Glutamatergic neuron (in vitro differentiated cells): ENCODE measurements around the gene ANAPC15. TPM values are rescaled to one million over a fixed set of nuclear protein-coding genes. Genes with fewer than 3 reads are reported as not detected.
"Not testable (repeated sequence)": the region's sequence is repeated elsewhere in the genome, so short reads cannot be mapped to it uniquely, and the experiment has no call there.

Experiments used
- DNase-seq: peaks from one replicate; pipeline ENCODE4 v3.0.0; 2022
- H3K27ac Mint-ChIP-seq: one replicate; pipeline ENCODE4 v1.8.0; 2020; ENCODE audit warnings: mild to moderate bottlenecking, mixed read lengths, inconsistent platforms; ENCODE audit not compliant: unreplicated experiment
- H3K27me3 Mint-ChIP-seq: one replicate; pipeline ENCODE4 v1.8.0; 2020; ENCODE audit warnings: mild to moderate bottlenecking, moderate library complexity, mixed read lengths, inconsistent platforms; ENCODE audit not compliant: unreplicated experiment
- H3K36me3 Mint-ChIP-seq: one replicate; pipeline ENCODE4 v1.8.0; 2020; ENCODE audit warnings: mild to moderate bottlenecking, mixed read lengths, inconsistent platforms; ENCODE audit not compliant: unreplicated experiment
- H3K4me1 Mint-ChIP-seq: one replicate; pipeline ENCODE4 v1.8.0; 2020; ENCODE audit warnings: mild to moderate bottlenecking, low read depth, mixed read lengths, inconsistent platforms; ENCODE audit not compliant: unreplicated experiment
- H3K4me3 Mint-ChIP-seq: one replicate; pipeline ENCODE4 v1.8.0; 2020; ENCODE audit warnings: mild to moderate bottlenecking, mixed read lengths, inconsistent platforms; ENCODE audit not compliant: unreplicated experiment
- H3K9me3 Mint-ChIP-seq: one replicate; pipeline ENCODE4 v1.8.0; 2020; ENCODE audit warnings: mild to moderate bottlenecking, moderate library complexity, mixed read lengths, inconsistent platforms; ENCODE audit not compliant: unreplicated experiment
- long read RNA-seq: library from polyadenylated mRNA; unstranded; transcript quantifications from one replicate; pipeline ENCODE4 v2.0.0, GENCODE V29; 2020; ENCODE audit not compliant: unreplicated experiment
- total RNA-seq: library from RNA; stranded (reverse); fragmentation: NEBNext Ultra II Directional; extraction: Animal tissue kit (Norgen Biotek cat#: 25700); gene quantifications from one replicate; pipeline ENCODE4 v1.2.1, GENCODE V29; 2021; ENCODE audit not compliant: unreplicated experiment
- TF ChIP-seq, protein P1 (sequence below): fragments of 200-600 bp; sonication (generic); IDR thresholded peaks from one replicate; pipeline ENCODE4 v1.5.0; 2021; ENCODE audit not compliant: partially characterized antibody, unreplicated experiment

ANAPC15 gene
- total RNA-seq: 31.9 TPM
- long read RNA-seq, transcript ANAPC15-201 (6 exons, 886 nt): major isoform, 10 of 25 reads
- long read RNA-seq, partial matches to known transcripts: 2 of 25 reads
- long read RNA-seq, other reads (novel, unspliced or antisense): 7 of 25 reads

- Mint-ChIP-seq H3K36me3 (peaks cover 14% of the 10 kb centered on the region), H3K4me1 (peaks cover 3% of the 10 kb centered on the region), H3K9me3 (peaks cover 12% of the 10 kb centered on the region), H3K27me3 (peaks cover 18% of the 10 kb centered on the region), H3K4me3 (peak within 1 kb of the TSS; percentile 95), H3K27ac (peak within 1 kb of the TSS; percentile 100)
- TF ChIP-seq, protein P1, sequence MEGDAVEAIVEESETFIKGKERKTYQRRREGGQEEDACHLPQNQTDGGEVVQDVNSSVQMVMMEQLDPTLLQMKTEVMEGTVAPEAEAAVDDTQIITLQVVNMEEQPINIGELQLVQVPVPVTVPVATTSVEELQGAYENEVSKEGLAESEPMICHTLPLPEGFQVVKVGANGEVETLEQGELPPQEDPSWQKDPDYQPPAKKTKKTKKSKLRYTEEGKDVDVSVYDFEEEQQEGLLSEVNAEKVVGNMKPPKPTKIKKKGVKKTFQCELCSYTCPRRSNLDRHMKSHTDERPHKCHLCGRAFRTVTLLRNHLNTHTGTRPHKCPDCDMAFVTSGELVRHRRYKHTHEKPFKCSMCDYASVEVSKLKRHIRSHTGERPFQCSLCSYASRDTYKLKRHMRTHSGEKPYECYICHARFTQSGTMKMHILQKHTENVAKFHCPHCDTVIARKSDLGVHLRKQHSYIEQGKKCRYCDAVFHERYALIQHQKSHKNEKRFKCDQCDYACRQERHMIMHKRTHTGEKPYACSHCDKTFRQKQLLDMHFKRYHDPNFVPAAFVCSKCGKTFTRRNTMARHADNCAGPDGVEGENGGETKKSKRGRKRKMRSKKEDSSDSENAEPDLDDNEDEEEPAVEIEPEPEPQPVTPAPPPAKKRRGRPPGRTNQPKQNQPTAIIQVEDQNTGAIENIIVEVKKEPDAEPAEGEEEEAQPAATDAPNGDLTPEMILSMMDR: no peak
- DNase-seq: peak; percentile 93
Observed at GRCh38 chr11:72112143-72112977, at the start of gene ANAPC15. Gene ANAPC15, minus strand, starts transcription at chr11:72112695. Its CDS starts 1,419 bp downstream, at chr11:72111276.

DNA sequence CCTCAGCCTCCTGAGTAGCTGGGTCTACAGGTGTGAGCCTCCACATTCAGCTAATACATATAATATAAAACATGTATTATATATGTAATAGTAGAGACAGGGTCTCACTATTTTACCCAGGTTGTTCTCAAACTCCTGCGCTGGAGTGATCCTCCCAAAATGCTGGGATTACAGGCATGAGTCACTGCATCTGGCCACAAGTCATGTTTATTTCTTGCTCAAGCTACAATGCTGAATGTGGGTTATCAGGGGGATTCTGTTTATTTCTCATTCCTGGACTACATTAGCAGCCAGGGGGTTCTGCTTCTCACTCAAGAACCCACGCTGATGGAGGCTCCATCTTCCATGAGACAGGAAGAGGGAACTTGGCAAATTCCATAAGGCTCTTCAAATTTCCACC lies 47.8 kb upstream of the ANAPC15 start:
- Mint-ChIP-seq H3K27ac (no peak overlapping the region), H3K4me3 (no peak overlapping the region), H3K9me3 (no peaks in the 10 kb centered on the region), H3K36me3 (peaks cover 8% of the 10 kb centered on the region), H3K27me3 (peaks cover 2% of the 10 kb centered on the region), H3K4me1 (no peaks in the 10 kb centered on the region)
- no peak for DNase-seq
- TF ChIP-seq, protein P1: no peak

DNA sequence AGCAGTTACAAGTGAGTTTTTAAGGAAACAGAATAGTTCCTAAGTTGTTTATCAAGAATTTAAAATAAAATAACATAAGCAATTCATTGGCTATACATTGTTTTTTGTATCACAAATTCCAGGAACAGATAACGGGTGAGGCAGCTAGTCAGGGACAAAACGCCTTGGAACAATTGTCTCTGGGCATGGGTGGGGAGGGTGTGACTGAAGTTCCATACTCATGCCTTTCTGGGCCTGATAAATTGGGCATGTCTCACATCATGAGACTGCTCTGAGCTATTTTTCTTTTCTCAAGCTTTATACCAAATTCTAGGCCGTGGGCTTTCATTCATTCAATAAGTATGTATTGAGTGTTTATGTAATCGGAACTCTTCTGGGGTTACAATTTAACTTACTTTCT lies 44.6 kb upstream of the ANAPC15 start:
- Mint-ChIP-seq H3K4me3 (no peak overlapping the region), H3K27me3 (peaks cover 2% of the 10 kb centered on the region), H3K36me3 (no peaks in the 10 kb centered on the region), H3K4me1 (no peaks in the 10 kb centered on the region), H3K9me3 (no peaks in the 10 kb centered on the region), H3K27ac (no peak overlapping the region)
- no peak for DNase-seq
- TF ChIP-seq, protein P1: no peak

DNA sequence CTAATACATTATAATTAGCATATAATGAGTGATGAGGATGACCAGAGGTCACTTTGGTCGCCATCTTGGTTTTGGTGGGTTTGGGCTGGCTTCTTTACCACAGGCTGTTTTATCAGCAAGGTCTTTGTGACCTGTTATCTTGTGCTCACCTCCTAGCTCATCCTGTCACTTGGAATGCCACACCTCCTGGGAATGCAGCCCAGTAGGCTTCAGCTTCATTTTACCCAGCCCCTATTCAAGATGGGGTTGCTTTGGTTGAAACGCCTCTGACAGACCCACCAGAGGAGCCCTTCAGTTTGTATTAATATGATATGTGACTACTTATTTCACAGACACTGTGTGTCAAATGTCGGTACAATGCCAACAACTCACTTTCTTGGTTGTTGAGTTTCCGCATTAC lies 43.3 kb upstream of the ANAPC15 start:
- no peaks in the 10 kb centered on the region for H3K36me3 Mint-ChIP-seq
- H3K27ac Mint-ChIP-seq: no peak overlapping the region
- no peak for DNase-seq
- peaks cover 2% of the 10 kb centered on the region for H3K27me3 Mint-ChIP-seq
- H3K4me1 Mint-ChIP-seq: no peaks in the 10 kb centered on the region
- H3K4me3 Mint-ChIP-seq: no peak overlapping the region
- no peaks in the 10 kb centered on the region for H3K9me3 Mint-ChIP-seq
- TF ChIP-seq, protein P1: no peak

DNA sequence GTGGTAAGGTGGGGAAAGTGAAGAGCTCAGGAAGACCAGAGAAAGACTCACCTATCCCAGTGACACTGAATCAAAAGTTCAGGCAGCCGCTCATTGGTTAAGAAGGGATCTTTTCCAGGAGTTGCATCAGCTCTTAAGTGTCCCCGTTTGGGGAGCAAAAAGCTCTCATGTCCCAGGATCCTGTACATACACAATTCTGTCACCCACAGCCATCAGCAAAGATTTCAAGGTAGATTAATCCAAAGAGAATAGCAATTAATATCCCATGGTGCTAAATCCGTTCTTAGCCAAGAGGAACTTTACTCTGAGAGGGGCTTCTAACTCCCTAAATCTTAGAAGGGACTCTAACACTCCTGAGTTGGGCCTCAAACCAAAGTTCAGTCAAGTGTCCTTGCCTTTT lies 42.3 kb upstream of the ANAPC15 start:
- TF ChIP-seq, protein P1: no peak
- Mint-ChIP-seq H3K27me3 (no peaks in the 10 kb centered on the region), H3K9me3 (no peaks in the 10 kb centered on the region), H3K27ac (no peak overlapping the region), H3K4me1 (no peaks in the 10 kb centered on the region), H3K4me3 (no peak overlapping the region), H3K36me3 (no peaks in the 10 kb centered on the region)
- DNase-seq: no peak

GRCh38 chr11:72153874-72154273 lies 41.4 kb upstream of the ANAPC15 start:
- DNase-seq, H3K36me3 Mint-ChIP-seq, H3K4me3 Mint-ChIP-seq, H3K9me3 Mint-ChIP-seq, H3K27ac Mint-ChIP-seq, H3K4me1 Mint-ChIP-seq, H3K27me3 Mint-ChIP-seq: not testable (repeated sequence)
